Measurements from ENCODE around the gene NET1. TPM values are rescaled to one million over a fixed set of nuclear protein-coding genes. Genes with fewer than 3 reads are reported as not detected.

Gene NET1
- polyA plus RNA-seq, 3 donors = 1.2 to 1.7 (median 1.4) TPM

- 97% methylated on average over 3 of the region's 3 CpGs for WGBS (ENCODE audit: insufficient coverage)
- H3K27ac Mint-ChIP-seq = peak overlapping the region in 1 of 7 donors; percentile 2
- no peak for DNase-seq
- Histone ChIP-seq H4K20me1 (ENCODE audit: insufficient read depth, low read length) (no peaks in the 10 kb centered on the region), H3K27ac (ENCODE audit: low read depth in 1 of 2, low read length in 2 of 2) (no peak overlapping the region), H2AFZ (ENCODE audit: insufficient read depth, low read depth, low read length, poor library complexity, severe bottlenecking) (no peak overlapping the region), H3K9me3 (replicated peaks in 1 of 2; ENCODE audit: control insufficient read depth in 1 of 2, insufficient read depth in 1 of 2, low read length in 2 of 2) (no peaks in the 10 kb centered on the region), H3K4me1 (ENCODE audit: control insufficient read depth in 1 of 2, insufficient read depth in 2 of 2, low read length in 2 of 2) (no peaks in the 10 kb centered on the region), H3K9ac (ENCODE audit: insufficient read depth, low read length, poor library complexity, severe bottlenecking) (no peak overlapping the region), H3K4me3 (replicated peaks in 1 of 3; ENCODE audit: low read depth in 2 of 3, low read length in 3 of 3) (no peak overlapping the region), H3K79me2 (ENCODE audit: insufficient read depth, low read length) (no peaks in the 10 kb centered on the region), H3K4me2 (replicated peaks; ENCODE audit: extremely low read depth, low read length, poor library complexity, severe bottlenecking) (no peak overlapping the region), H3K27me3 (ENCODE audit: control insufficient read depth in 2 of 2, insufficient read depth in 2 of 2, low read length in 2 of 2) (no peaks in the 10 kb centered on the region), H3K36me3 (replicated peaks in 1 of 2; ENCODE audit: control insufficient read depth in 1 of 2, insufficient read depth in 2 of 2, low read length in 2 of 2) (peaks cover 32 to 71% of the 10 kb centered on the region in 2 donors)
- peaks cover 8% of the 10 kb centered on the region for H3K4me1 Mint-ChIP-seq
- peaks cover 62 to 64% of the 10 kb centered on the region in 2 donors for H3K36me3 Mint-ChIP-seq
- no peak for TF ChIP-seq CTCF (IDR thresholded peaks at IDR 0.05)
- intact Hi-C loops (cut with micrococcal nuclease) = no loop called here
- H3K9me3 Mint-ChIP-seq = no peaks in the 10 kb centered on the region
- H3K27me3 Mint-ChIP-seq (ENCODE audit: low read depth in 3 of 3) = peaks cover 0 to 2% (median 0%) of the 10 kb centered on the region in 3 donors
- H3K4me3 Mint-ChIP-seq = no peak overlapping the region
These were observed 45.4 kb downstream of the NET1 start for GRCh38 chr10:5457741-5458140.

- H3K36me3 Mint-ChIP-seq = peaks cover 56 to 57% of the 10 kb centered on the region in 2 donors
- no peak for DNase-seq
- no peak overlapping the region for H3K27ac ChIP-seq (ENCODE audit: low read depth in 1 of 2, low read length in 2 of 2)
- H3K79me2 ChIP-seq (ENCODE audit: insufficient read depth, low read length) = no peaks in the 10 kb centered on the region
- H3K27me3 ChIP-seq (ENCODE audit: control insufficient read depth in 2 of 2, insufficient read depth in 2 of 2, low read length in 2 of 2) = no peaks in the 10 kb centered on the region
- intact Hi-C loops (cut with micrococcal nuclease) = no loop called here
- TF ChIP-seq CTCF (IDR thresholded peaks at IDR 0.05) = no peak
- no peaks in the 10 kb centered on the region for H3K9me3 ChIP-seq (replicated peaks in 1 of 2; ENCODE audit: control insufficient read depth in 1 of 2, insufficient read depth in 1 of 2, low read length in 2 of 2)
- no peak overlapping the region for H3K4me2 ChIP-seq (replicated peaks; ENCODE audit: extremely low read depth, low read length, poor library complexity, severe bottlenecking)
- no peak overlapping the region for H3K27ac Mint-ChIP-seq
- no peaks in the 10 kb centered on the region for H4K20me1 ChIP-seq (ENCODE audit: insufficient read depth, low read length)
- peaks cover 27 to 64% of the 10 kb centered on the region in 2 donors for H3K36me3 ChIP-seq (replicated peaks in 1 of 2; ENCODE audit: control insufficient read depth in 1 of 2, insufficient read depth in 2 of 2, low read length in 2 of 2)
- H3K9me3 Mint-ChIP-seq = peaks cover 0 to 2% (median 0%) of the 10 kb centered on the region in 7 donors
- no CpG with 5 or more reads among the region's 1 CpG for WGBS (ENCODE audit: insufficient coverage)
- no peak overlapping the region for H3K4me3 Mint-ChIP-seq
- peaks cover 0 to 2% (median 0%) of the 10 kb centered on the region in 3 donors for H3K27me3 Mint-ChIP-seq (ENCODE audit: low read depth in 3 of 3)
- no peak overlapping the region for H2AFZ ChIP-seq (ENCODE audit: insufficient read depth, low read depth, low read length, poor library complexity, severe bottlenecking)
- no peak overlapping the region for H3K9ac ChIP-seq (ENCODE audit: insufficient read depth, low read length, poor library complexity, severe bottlenecking)
- H3K4me3 ChIP-seq (replicated peaks in 1 of 3; ENCODE audit: low read depth in 2 of 3, low read length in 3 of 3) = no peak overlapping the region
- H3K4me1 Mint-ChIP-seq = peaks cover 8% of the 10 kb centered on the region
- no peaks in the 10 kb centered on the region for H3K4me1 ChIP-seq (ENCODE audit: control insufficient read depth in 1 of 2, insufficient read depth in 2 of 2, low read length in 2 of 2)
These were observed 46.1 kb downstream of the NET1 start for GRCh38 chr10:5458425-5458824.

All from CD14-positive monocyte (primary cell).